Left lung (tissue), 10 donors: ENCODE measurements around the gene SCLT1. TPM values are rescaled to one million over a fixed set of nuclear protein-coding genes. Genes with fewer than 3 reads are reported as not detected.

Experiments
- ATAC-seq: fragments of 200-7000 bp; cut with Tn5 transposase; one replicate; pipeline ENCODE4 v1.9.1; 2020; ENCODE audit warnings: moderate library complexity
- DNase-seq, 4 donors: peaks; one replicate each; pipeline ENCODE4 v3.0.0-alpha.2; 2013 to 2020
- H3K27ac ChIP-seq, 2 donors: fragments of 200-600 bp; sonication (generic) in 1 of 2; one replicate each; pipeline versions ENCODE4 v1.5.0 to v1.8.0; 2020 to 2021
- H3K27me3 ChIP-seq, 2 donors: fragments of 200-600 bp; sonication (generic) in 1 of 2; one replicate each; pipeline versions ENCODE4 v1.5.0 to v1.8.0; 2020 to 2021
- H3K36me3 ChIP-seq, 2 donors: fragments of 200-600 bp; sonication (generic) in 1 of 2; one replicate each; pipeline versions ENCODE4 v1.5.0 to v1.8.0; 2020 to 2021
- H3K4me1 ChIP-seq, 2 donors: fragments of 200-600 bp; one replicate each; pipeline ENCODE4 v1.8.0; 2021
- H3K4me3 ChIP-seq, 2 donors: fragments of 200-600 bp; sonication (generic) in 1 of 2; one replicate each; pipeline versions ENCODE4 v1.5.0 to v1.8.0; 2020 to 2021; ENCODE audit warnings: mild to moderate bottlenecking in 1 of 2
- H3K9me3 ChIP-seq, 2 donors: fragments of 200-600 bp; sonication (generic) in 1 of 2; one replicate each; pipeline versions ENCODE4 v1.5.0 to v1.8.0; 2020 to 2021
- intact Hi-C, 2 donors: fragments of 100-400 bp; cut with DNase I; formaldehyde crosslinking; loops; one replicate each; pipeline versions ENCODE4 v1.11.2 to v1.14.2; 2022
- polyA plus RNA-seq, 6 donors: library from polyadenylated mRNA; unstranded; fragments of 120-200 nt; gene quantifications; one replicate each; pipeline ENCODE4 v1.2.1, GENCODE V29; 2013; ENCODE audit not compliant: insufficient read length in 6 of 6
- total RNA-seq, 2 donors: library from RNA; stranded (reverse); fragmentation: NEBNext Ultra II Directional; extraction: Animal tissue kit (Norgen Biotek cat#: 25700); gene quantifications; one replicate each; pipeline ENCODE4 v1.2.1, GENCODE V29; 2021
- TF ChIP-seq, protein P1 (sequence below), 2 donors: fragments of 200-600 bp; sonication (generic) in 1 of 2; IDR thresholded peaks; one replicate each; pipeline versions ENCODE4 v1.5.0 to v1.8.0; 2021; ENCODE audit warnings: antibody characterized with exemption in 2 of 2
- donor health status: DM: no; HTN: yes; CAD: no.
- donor health status: DM: no; HTN: no; CAD: no.

SCLT1 gene
- total and polyA plus RNA-seq, 8 donors = 12.4 to 24.1 (median 17.6) TPM

DNA sequence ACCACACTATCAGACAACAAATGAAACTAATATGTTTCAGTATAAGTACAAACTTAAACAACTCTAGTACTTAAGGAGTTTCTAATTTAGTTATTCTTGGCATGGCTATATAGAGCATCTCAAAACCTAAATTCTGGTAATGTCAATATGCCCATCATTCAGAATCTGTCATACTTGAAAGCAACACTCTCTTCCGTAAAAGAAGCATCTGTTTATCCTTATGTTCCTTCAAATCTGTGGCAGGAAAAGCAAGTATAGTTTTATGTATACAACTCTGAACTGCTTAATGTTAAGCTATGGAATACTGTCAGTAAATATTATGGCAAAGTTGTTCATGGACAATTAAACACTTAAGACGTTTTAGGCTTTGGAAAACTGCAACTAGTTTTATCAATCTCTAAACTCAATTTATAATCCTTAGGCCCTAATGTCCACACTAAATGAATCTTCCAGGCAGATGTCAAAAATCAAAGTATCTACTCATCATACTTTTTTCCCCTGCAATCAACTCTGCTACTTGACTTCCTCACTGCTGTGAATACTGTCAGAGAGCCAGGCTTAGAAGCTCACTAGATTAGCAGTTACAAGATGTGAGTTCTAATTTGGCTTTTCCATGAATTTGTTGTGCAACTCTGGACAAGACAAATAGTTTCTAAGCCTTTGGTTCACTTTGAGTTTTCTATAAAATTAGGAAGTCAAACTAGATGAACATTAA lies 109.4 kb downstream of the SCLT1 start:
- DNase-seq = peak in 1 of 4 donors; percentile 2

DNA sequence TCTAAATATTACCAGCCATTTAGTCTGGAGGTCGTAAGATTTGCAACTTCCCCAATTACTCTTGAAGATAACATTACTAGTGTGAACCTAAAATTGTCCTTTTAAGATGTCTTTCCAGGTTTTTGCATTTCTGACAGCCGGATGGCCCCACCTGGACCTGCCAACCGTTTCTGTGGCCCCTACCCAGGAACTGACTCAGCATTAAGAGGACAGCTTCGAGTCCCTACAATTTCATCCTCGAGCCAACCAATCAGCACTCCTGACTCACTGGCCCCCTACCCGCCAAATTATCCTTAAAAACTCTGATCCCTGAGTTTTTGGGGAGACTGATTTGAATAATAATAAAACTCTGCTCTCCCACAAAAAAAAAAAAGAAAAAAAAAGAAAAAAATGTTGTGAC lies 112.0 kb downstream of the SCLT1 start:
- TF ChIP-seq, protein P1, sequence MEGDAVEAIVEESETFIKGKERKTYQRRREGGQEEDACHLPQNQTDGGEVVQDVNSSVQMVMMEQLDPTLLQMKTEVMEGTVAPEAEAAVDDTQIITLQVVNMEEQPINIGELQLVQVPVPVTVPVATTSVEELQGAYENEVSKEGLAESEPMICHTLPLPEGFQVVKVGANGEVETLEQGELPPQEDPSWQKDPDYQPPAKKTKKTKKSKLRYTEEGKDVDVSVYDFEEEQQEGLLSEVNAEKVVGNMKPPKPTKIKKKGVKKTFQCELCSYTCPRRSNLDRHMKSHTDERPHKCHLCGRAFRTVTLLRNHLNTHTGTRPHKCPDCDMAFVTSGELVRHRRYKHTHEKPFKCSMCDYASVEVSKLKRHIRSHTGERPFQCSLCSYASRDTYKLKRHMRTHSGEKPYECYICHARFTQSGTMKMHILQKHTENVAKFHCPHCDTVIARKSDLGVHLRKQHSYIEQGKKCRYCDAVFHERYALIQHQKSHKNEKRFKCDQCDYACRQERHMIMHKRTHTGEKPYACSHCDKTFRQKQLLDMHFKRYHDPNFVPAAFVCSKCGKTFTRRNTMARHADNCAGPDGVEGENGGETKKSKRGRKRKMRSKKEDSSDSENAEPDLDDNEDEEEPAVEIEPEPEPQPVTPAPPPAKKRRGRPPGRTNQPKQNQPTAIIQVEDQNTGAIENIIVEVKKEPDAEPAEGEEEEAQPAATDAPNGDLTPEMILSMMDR (IDR thresholded peaks at IDR 0.05) = no peak
- ATAC-seq (no peak), DNase-seq (no peak)
- Histone ChIP-seq H3K27me3 (no peaks in the 10 kb centered on the region), H3K36me3 (peaks cover 0 to 14% of the 10 kb centered on the region in 2 donors), H3K4me3 (no peak overlapping the region), H3K9me3 (no peaks in the 10 kb centered on the region), H3K27ac (no peak overlapping the region), H3K4me1 (no peaks in the 10 kb centered on the region)
- intact Hi-C loops = no loop called here

More for the DNA sequence above, 109.4 kb downstream of the SCLT1 start:
- Histone ChIP-seq H3K27me3 (no peaks in the 10 kb centered on the region), H3K4me3 (no peak overlapping the region), H3K4me1 (no peaks in the 10 kb centered on the region), H3K36me3 (peaks cover 0 to 24% of the 10 kb centered on the region in 2 donors), H3K9me3 (peaks cover 0 to 5% of the 10 kb centered on the region in 2 donors), H3K27ac (no peak overlapping the region)
- no peak for ATAC-seq
- TF ChIP-seq, protein P1 (IDR thresholded peaks at IDR 0.05) = no peak
- intact Hi-C loops = no loop called here

DNA sequence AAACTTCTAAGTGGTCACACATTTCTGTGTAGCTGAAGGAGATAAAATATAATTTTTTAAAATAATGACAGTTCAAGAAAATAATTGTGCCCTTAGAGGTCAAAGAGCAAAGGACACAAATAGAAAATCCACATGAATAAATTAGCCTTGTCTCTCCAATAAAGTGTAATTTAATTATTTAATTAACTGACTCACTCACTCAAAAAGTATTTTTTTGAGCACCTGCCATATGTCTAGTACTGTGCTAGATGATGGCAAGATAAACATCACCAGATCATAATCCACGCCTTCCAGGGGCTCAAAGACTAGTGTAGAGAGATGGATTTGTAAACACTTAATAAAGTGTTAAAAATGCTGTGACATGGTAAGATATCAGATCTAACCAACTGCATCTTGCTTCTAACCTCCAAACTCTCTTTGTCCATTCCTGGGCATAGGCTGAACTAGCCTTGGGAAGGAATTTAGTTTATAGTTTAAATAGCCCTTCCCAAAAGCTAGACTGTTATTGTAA lies 112.5 kb downstream of the SCLT1 start:
- ATAC-seq = peak; percentile 78
- Histone ChIP-seq H3K9me3 (no peaks in the 10 kb centered on the region), H3K36me3 (peaks cover 0 to 9% of the 10 kb centered on the region in 2 donors), H3K4me3 (no peak overlapping the region), H3K4me1 (no peaks in the 10 kb centered on the region), H3K27me3 (no peaks in the 10 kb centered on the region), H3K27ac (no peak overlapping the region)
- TF ChIP-seq, protein P1 (IDR thresholded peaks at IDR 0.05) = no peak
- intact Hi-C loops = no loop called here
- DNase-seq = no peak

DNA sequence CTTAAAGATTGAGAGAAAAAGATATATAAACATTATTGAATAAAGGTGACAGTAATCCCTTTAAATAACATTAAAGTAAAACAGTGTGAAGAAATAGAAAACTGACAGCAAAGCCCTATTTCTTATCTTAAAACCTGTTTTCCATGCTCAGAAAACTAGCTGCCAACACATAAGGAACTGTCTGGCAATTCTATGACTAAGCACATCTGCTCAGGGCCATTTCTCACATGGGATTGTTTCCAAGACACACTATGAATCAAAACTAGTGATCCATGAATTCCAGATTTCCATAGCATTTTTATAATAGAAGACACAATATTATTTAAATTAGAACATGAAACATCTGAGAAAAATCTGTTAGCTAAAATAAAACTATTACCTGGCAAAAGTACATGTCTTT lies 113.4 kb downstream of the SCLT1 start:
- Histone ChIP-seq H3K27ac (no peak overlapping the region), H3K4me1 (no peaks in the 10 kb centered on the region), H3K4me3 (no peak overlapping the region), H3K9me3 (no peaks in the 10 kb centered on the region), H3K27me3 (no peaks in the 10 kb centered on the region), H3K36me3 (peaks cover 0 to 7% of the 10 kb centered on the region in 2 donors)
- TF ChIP-seq, protein P1 (IDR thresholded peaks at IDR 0.05) = no peak
- intact Hi-C loops = no loop called here
- ATAC-seq = peak; percentile 46
- DNase-seq = no peak

DNA sequence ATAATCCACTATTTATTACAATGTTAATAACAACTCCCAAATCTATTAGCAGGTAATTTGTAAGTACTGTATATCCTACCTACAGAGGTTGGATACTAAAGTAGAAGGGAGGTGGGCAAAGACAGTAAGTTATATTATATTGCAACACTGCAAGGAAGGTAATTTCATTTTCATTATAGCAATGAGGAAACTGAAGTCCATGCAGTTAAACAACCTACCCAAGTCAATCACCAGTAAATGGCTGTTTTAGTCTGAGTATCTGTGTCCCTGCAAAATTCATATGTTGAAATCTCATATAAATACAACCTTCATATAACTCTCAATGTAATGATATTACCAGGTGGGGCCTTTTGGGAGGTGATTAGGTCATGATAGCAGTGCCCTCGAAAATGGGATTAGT lies 114.4 kb downstream of the SCLT1 start:
- intact Hi-C loops = no loop called here
- no peak for ATAC-seq
- TF ChIP-seq, protein P1 (IDR thresholded peaks at IDR 0.05) = no peak
- Histone ChIP-seq H3K9me3 (no peaks in the 10 kb centered on the region), H3K4me1 (no peaks in the 10 kb centered on the region), H3K4me3 (no peak overlapping the region), H3K27me3 (no peaks in the 10 kb centered on the region), H3K36me3 (peaks cover 0 to 7% of the 10 kb centered on the region in 2 donors), H3K27ac (no peak overlapping the region)
- DNase-seq = no peak
